ENCODE data around the gene MYOC.

Gene MYOC

DNA sequence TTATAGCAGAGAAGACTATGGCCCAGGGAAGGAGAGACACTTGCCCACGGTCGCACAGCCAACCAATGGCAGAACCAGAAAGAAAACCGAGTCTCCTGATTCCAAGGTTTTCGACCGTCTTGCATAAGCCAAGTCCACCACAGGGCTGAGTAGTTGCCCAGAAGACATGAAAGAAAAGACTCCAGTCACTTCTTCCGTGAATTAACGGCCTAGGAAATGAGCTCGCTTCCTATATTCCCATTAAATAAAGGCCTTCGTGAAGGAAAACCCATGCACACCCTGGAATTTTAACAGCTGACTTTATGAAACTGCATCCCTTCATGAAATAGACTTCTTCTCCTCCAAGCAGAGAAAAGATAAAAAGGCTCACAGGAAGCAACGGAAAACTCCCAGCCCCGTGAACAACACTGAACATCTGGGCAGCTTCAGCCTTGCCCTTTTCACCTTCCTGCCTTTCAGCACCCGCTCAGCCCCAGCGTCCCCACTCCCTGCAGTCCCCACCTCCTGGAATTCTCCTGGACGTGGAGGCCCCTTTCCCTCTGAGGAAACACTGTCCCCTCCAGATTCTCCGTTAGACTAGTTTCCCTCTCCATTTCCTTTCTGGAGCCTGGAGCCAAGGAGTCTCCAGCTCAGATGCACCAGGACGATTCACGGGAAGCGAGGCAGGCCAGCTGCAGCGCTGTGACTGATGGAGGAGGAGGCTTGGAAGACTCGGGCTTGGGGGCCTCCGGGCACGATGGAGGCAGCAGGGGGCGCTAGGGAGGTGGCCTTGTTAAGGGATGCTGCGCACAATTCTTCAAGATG, 2.7 kb upstream of the MYOC start:
- peak; percentile 58 for DNase-seq
- in situ Hi-C loops (cut with HindIII; ENCODE audit: low pct_ligation_motif_present, low pct_unique_long_range_greater_than_20kb, low sequenced_read_pairs) = no loop called here

DNA sequence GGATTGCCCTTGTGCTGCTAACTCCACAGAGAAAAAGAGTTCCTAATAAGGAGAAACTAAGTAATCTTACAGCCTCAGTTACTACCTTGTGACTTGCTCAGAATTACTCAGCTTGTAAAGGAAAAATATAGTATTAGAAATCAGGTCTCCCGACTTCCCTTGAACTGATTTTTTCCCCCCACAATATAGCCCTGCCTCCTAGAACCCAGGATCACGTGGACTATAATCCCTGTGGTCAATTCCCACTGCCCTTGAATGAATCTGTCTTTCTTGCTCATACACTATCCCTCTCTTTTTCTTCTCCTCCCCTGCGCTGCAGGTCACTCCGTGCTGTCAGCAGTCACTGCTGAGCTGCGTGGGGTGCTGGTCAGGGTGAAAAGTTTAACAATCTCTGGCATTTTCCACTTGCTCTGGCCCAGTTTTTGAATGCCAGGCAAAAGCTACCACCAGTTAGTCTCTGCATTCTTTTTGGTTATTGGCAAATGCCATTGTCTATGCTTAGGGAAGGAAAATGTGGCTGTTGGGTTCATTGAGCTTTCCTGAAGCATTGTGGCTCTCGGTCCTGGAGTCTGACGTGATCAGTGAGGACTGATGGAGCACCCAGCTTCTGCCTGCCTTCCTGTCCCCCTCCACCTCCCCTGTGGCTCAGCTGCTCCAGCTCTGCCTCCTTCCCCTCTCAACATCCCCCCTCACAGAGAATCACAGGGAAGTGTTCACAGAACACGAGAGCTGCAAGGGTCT, 1.9 kb upstream of the MYOC start:
- in situ Hi-C loops (cut with HindIII; ENCODE audit: low pct_ligation_motif_present, low pct_unique_long_range_greater_than_20kb, low sequenced_read_pairs) = no loop called here
- DNase-seq = no peak

DNA sequence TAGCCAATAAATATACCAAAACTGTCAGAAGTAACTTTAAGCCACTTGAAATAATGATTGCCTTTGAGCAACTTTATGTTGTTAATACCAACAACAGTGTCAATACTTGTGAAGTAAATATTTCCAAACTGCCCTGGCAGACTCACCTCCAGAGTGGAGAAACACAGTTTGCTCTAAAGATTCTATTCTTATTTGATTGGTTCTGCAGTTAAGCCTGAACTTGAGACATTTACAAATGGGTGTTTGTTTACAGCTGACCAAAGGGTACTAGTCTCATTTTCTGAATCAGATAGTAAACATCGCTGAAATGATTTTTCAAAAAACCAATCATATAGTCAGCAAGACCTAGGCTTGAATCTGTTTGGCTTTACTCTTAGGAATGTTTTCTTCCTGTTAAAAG, 1.3 kb upstream of the MYOC start:
- in situ Hi-C loops (cut with HindIII; ENCODE audit: low pct_ligation_motif_present, low pct_unique_long_range_greater_than_20kb, low sequenced_read_pairs) = no loop called here

DNA sequence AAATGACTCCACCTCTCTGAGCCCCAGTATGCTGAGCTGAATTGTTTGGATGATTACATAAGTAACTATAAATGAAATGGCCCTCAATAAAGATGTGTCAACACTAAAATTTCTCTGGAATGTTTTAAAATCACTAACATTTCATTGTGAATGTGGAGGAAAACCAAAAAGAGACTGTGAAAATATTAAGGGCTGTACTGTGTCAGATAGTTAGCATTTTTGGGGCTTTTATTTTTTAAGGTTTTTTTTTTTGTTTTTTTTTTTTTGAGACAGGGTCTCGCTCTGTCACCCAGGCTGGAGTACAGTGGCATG, 6.3 kb downstream of the MYOC start:
- no peak for DNase-seq
- in situ Hi-C loops (cut with HindIII; ENCODE audit: low pct_ligation_motif_present, low pct_unique_long_range_greater_than_20kb, low sequenced_read_pairs) = no loop called here

More for the DNA sequence above, 1.3 kb upstream of the MYOC start:
- no peak for DNase-seq

DNA sequence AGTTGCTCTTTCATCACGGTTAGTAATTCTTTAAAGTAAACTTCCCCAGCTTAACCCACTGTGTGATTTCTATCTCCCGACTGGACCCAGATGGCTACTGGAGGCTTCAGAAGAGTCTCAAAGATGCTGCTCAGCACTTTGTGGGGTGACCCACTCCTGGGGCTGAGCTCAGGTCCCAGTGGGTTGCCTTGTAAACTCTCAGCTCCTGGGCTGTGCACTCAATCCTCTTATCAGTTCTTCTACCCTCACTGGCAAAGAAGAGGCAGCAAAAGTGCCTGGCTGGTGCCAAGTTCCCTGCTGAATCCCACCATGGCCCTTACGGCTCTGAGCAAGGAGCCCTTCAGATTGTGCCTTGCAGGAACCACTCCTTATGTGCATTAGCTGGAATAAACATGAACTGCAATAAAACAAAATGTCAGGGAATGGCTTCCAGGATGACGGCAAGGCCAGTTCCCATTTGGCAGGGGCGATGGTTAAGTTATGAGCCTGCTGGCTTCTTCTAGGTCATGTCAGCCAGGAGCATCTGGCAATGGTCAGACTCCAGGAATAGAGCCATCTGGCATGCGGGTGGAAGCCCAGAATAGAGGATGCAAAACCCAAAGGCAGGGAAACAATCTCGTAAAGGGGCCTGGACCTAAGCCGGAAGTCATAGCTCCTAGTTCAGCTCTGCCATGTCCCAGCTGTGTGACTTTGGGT, 6.8 kb downstream of the MYOC start:
- no peak for DNase-seq

DNA sequence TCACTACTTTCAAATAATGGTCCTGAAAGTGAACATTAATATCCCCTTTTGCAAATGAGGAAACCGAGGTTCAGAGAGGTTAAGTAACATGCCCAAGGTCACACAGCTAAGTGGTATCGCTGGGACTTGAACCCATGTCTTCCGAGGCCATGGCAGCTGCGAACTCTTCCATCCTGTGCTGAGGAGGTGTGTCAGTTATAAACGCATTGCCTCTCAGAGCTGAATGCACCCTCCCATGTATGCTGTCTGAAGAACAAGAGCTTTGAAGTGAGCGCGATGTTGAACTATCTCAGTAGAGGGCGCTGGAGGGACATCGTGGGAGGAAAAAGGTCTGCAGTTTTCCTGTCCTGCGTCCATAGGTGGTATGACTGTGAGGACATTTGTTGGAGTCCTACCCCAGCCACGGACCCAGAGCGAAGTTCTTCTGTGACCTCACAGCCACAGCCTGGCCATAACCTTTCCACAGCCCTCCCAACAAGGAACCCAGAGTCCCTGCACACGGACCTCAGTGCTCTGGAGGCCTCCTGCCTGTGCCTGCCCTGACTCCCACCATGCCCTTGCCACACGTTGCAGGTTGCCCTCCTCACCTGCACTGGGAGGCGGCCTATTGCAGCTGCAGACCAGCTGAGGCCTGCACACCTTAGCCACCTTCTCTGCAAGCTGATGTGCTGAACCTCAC, 7.5 kb downstream of the MYOC start:
- DNase-seq = peak; percentile 80
- in situ Hi-C loops (cut with HindIII; ENCODE audit: low pct_ligation_motif_present, low pct_unique_long_range_greater_than_20kb, low sequenced_read_pairs) = no loop called here

More for the DNA sequence above, 6.8 kb downstream of the MYOC start:
- in situ Hi-C loops (cut with HindIII; ENCODE audit: low pct_ligation_motif_present, low pct_unique_long_range_greater_than_20kb, low sequenced_read_pairs) = no loop called here

DNA sequence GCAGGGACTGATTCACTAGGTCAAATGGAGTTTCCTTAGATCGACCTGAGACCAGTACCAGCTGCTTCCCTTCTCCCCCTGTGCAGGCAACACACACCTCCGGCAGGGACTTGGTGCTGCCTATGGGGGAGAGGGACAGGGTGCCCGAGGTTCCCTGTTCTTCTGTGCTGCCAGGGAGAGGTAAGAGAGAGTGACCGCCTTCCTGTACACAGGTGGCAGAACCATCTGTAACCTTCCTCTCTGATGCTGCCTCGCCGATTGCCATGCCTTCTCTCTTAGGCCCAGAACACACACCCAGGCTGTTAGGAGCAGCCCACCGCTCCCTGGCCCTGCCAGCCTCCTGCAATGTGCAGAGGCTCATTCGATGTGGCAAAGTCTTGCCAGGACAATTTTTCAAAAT, 9.3 kb downstream of the MYOC start:
- DNase-seq = no peak
- in situ Hi-C loops (cut with HindIII; ENCODE audit: low pct_ligation_motif_present, low pct_unique_long_range_greater_than_20kb, low sequenced_read_pairs) = no loop called here

DNA sequence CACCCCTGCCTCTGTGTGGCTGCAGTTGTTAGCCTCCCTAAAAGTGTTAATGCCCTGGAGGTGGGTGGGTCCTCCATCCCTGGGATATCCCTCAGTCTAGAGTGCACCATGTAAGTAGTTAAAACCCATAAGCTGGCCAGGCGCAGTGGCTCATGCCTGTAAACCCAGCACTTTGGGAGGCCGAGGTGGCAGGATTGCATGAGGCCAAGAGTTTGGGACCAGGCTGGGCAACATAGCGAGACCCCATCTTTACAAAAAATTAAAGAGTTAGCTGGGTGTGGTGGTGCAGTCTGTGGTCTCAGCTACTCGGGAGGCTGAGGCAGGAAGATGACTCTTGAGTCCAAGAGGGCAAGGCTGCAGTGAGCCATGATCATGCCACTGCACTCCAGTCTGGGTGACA, 10.3 kb downstream of the MYOC start:
- in situ Hi-C loops (cut with HindIII; ENCODE audit: low pct_ligation_motif_present, low pct_unique_long_range_greater_than_20kb, low sequenced_read_pairs) = no loop called here

DNA sequence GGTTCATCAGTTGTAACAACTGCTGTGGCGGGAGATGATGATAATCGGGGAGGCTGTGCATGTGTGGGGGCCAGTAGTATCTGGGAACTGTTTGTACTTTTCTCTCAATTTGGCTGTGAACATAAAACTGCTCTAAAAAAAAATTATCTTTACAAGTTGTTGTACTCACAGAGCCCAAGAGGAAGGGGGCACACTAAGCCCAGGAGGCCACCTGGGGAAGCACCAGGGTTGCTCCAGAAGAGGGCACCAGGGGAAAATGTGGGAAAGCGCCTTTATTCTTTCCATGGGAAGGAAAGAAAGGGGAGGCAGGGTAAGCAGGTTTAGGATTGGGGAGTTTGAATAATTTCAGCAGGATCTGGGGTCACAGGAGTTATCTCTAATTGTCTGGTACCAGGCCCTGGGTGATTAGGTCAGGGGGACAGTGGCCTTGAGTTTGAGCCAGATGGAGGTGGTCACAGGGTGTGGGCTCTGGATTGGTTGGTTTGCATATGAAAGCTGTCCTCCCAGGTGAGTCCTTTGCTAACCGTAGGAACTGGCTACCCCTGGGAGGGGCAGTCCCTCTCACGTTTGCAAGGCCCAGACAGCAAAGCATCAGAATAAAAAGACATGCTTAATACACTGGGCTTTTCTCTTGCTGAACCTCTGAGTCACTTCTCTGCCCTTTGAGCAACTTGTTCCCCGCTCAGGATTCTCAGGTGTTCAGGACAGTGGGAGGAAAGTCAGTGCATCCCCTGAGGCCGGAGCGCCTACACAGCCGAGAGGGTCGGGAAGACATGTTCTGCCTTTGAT, 11.2 kb downstream of the MYOC start:
- in situ Hi-C loops (cut with HindIII; ENCODE audit: low pct_ligation_motif_present, low pct_unique_long_range_greater_than_20kb, low sequenced_read_pairs) = no loop called here
- no peak for DNase-seq

More for the DNA sequence above, 10.3 kb downstream of the MYOC start:
- DNase-seq = no peak

DNA sequence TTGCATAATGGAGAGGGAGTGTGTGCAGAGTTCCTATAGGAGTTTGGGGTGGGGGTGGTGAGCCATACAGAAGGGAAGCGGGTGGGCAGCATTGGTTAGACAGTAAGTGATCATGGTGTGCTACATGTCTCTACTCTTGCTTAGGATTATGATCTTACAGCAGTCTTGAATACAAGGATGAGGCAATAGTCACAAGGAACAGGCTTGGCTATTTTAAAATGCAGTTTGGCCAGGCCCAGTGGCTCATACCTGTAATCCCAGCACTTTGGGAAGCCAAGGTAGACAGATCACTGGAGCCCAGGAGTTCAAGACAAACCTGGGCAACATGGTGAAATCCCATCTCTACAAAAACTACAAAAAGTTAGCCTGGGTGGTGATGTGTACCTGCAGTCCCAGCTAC, 12.3 kb downstream of the MYOC start:
- in situ Hi-C loops (cut with HindIII; ENCODE audit: low pct_ligation_motif_present, low pct_unique_long_range_greater_than_20kb, low sequenced_read_pairs) = no loop called here
- no peak for DNase-seq

DNA sequence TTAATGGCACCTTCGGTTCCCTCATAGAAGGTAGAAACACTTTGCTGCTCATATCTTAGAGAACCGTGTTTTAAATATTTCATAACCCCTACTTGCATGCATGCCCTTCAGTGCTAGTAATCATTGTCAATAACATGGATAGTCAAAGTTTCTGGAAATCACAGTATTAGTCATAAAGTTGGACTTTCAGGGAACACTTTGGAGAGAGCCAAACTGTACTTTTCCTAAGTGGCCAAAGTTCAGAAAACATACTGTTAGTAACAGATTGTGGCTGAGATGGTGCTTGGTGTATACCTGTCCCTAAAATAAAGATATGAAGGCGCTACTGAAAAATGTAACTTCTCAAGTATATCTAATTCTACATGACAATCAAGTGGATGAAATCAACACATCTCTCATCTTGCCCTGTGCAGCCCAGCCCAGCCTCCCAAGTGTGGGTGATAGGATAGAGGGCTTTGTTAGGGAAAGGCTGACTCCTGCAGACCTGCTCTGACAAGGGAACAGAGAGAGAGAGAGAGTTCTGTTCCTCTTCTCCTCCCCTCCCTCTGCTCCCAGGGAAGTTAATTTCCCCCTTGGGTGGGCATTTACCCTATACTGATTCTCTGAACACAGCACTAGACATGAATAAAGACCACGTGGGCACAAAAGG, 14.4 kb downstream of the MYOC start:
- in situ Hi-C loops (cut with HindIII; ENCODE audit: low pct_ligation_motif_present, low pct_unique_long_range_greater_than_20kb, low sequenced_read_pairs) = no loop called here
- DNase-seq = no peak

DNA sequence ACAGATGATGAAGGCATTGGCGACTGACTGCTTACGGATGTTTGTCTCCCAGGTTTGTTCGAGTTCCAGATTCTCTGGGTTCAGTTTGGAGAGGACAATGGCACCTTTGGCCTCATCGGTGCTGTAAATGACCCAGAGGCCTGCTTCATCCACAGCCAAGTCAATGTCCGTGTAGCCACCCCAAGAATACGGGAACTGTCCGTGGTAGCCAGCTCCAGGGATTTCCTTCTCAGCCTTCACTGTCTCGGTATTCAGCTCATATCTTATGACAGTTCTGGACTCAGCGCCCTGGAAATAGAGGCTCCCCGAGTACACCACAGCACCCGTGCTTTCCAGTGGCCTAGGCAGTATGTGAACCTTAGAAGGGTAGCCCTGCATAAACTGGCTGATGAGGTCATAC, 16.3 kb downstream of the MYOC start:
- in situ Hi-C loops (cut with HindIII; ENCODE audit: low pct_ligation_motif_present, low pct_unique_long_range_greater_than_20kb, low sequenced_read_pairs) = no loop called here
- no peak for DNase-seq

DNA sequence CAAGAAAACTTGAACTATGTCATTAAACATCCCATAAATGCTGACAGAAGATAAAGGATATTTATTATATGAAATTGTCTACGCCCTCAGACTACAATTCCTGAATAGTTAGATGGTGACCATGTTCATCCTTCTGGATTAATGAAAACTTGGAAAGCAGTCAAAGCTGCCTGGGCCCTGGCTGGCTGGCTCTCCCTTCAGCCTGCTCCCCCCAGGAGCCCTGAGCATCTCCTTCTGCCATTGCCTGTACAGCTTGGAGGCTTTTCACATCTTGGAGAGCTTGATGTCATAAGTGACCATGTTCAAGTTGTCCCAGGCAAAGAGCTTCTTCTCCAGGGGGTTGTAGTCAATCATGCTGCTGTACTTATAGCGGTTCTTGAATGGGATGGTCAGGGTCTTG, 16.8 kb downstream of the MYOC start:
- in situ Hi-C loops (cut with HindIII; ENCODE audit: low pct_ligation_motif_present, low pct_unique_long_range_greater_than_20kb, low sequenced_read_pairs) = no loop called here
- no peak for DNase-seq

DNA sequence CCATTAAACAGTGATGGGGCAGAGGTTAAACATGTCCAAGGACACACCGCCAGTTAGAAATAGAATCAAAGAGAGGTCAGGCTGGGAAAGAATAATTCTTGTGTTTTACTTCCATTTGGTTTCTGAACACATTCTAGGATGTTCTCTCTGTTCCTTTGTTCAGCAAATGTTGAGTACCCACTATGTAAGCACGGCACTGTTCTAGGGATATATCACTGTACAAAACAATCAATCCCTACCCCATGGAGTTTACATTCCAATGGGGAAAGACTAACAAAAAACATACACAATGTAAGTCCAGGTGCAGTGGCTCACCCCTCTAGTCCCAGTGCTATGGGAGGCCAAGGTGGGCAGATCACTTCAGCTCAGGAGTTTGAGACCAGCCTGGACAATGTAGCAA, 24.3 kb downstream of the MYOC start:
- no peak for DNase-seq
- in situ Hi-C loops (cut with HindIII; ENCODE audit: low pct_ligation_motif_present, low pct_unique_long_range_greater_than_20kb, low sequenced_read_pairs) = no loop called here

DNA sequence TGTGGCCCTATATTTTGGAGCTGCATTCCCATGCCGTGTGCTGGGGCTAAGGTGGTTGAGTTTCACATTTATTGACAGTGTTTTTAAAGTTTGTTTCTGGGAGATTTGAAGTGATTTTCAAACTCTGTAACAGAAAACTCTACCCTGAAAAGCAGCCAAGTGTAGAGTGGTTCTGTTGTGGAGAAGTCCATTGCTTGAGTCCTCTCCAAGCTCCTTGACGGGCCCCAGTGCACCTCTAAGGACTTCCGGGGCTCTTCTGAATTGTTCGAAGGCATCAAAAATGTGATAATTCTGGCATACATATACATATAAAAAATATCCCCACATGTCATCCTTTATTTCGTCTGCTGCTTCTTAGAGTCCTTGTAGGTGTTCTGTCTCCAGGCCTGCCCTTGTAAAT, 25.5 kb downstream of the MYOC start:
- DNase-seq = no peak
- in situ Hi-C loops (cut with HindIII; ENCODE audit: low pct_ligation_motif_present, low pct_unique_long_range_greater_than_20kb, low sequenced_read_pairs) = no loop called here

DNA sequence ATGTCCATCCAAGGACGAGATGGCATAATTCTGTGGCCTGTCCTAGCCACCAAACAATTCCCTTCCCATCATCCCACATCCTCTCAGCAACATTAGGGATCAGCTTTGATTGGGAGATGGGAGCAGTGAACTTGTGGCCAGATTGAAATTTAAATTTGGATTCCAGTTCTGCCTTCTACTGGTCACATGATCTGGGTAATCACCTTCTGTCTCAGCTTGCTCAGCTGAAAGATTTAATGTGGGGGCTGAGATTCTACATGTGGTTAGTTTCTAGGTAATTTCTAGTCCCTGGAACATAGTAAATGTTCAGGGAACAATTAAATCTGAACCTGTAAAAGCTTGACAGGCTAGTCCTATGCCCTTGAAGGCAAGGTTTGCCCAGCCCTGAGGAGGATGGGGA, 27.3 kb downstream of the MYOC start:
- in situ Hi-C loops (cut with HindIII; ENCODE audit: low pct_ligation_motif_present, low pct_unique_long_range_greater_than_20kb, low sequenced_read_pairs) = no loop called here
- no peak for DNase-seq

DNA sequence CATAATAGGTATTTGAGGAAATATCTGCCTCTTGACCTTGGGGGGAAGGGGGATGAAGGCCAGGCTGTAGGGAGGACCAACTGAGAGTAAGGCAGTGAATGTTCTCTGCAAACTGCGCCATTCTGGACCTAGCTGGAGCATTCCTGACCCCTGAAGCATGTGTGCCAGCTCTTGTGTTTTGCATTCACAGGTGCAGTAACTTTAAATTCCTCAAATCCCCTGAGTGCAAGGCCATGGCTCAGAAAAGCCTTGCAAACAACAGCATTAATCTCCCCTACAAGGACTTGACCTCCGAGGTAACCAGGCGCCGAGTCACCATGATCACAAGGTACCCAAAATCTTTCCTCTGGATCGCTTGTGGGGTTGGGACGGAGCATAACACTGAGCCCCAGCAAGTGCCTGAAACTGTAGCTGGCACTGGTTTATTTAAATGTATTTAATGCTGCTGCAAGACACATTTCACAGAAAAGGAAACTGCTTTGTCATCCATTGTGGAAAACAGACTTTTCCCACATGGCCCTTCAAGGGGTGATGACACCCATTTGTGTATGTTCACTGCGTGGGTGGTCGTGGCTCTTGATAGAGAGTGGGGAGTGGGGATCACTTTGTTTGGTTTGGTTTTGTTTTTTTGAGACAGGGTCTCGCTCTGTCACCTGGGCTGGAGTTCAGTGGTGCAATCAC, 28.7 kb downstream of the MYOC start:
- no peak for DNase-seq
- in situ Hi-C loops (cut with HindIII; ENCODE audit: low pct_ligation_motif_present, low pct_unique_long_range_greater_than_20kb, low sequenced_read_pairs) = no loop called here

DNA sequence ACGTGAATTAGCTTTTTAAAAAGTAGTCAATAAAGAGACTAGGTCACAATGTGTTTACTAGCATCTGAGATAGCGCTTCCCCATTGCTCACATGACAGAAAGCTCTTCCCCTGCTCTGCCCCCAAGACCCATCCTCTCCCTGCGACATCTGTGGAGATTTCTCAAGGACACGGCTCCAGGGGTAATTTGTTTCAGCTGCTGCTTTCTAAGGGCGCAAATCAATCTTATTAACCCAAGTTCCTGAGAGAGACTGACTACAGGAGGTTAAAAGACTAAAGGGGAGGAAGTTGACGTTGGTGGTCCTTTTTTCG, 30.4 kb downstream of the MYOC start, which contains the start of gene MYOCOS:
TSS of gene MYOCOS (plus strand) at position 92 of the 311 bp plus-strand sequence. CDS start 1,641 bp downstream, outside the sequence.
- in situ Hi-C loops (cut with HindIII; ENCODE audit: low pct_ligation_motif_present, low pct_unique_long_range_greater_than_20kb, low sequenced_read_pairs) = no loop called here

More for the DNA sequence above, 30.4 kb downstream of the MYOC start, which contains the start of gene MYOCOS:
- DNase-seq = no peak
